Coronary artery (tissue), 2 donors: Measurements from ENCODE around the gene ZNF256.

Source experiments
- DNase-seq: peaks from one replicate; pipeline ENCODE4 v3.0.0-alpha.2; 2017; ENCODE audit warnings: low spot score
- H3K27ac ChIP-seq, 2 donors: fragments of 200-600 bp; sonication (generic); one replicate each; pipeline ENCODE4 v1.5.1; 2016 to 2019
- H3K4me3 ChIP-seq: fragments of 200-600 bp; sonication (generic); 2 replicates; pipeline ENCODE4 v1.5.1; 2016; ENCODE audit warnings: mild to moderate bottlenecking, moderate library complexity
- CTCF ChIP-seq: fragments of 200-600 bp; sonication (generic); IDR thresholded peaks from one replicate; pipeline ENCODE4 v1.5.1; 2019; ENCODE audit warnings: antibody characterized with exemption

The ZNF256 gene

DNA sequence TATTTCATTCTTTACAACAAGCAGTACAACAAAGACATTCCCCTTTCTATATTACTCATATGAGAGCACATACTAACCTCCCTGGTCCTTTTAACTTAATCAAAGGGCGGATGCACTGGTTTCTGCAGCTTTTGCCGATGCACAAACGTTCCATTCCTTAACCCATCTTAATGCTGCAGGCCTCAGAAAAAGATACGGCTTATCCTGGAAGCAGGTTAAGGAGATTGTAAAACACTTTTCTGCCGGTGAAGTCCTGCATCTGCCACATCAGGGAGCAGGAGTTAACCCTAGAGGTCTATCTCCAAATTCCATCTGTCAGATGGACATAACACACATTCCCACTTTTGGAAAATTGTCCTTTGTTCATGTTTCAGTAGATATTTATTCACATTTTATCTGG lies 47.2 kb downstream of the ZNF256 start:
- no peak overlapping the region for H3K4me3 ChIP-seq
- no peak for DNase-seq
- no peak overlapping the region for H3K27ac ChIP-seq
- no peak for TF ChIP-seq CTCF
